HepG2 (cell line): Measurements from ENCODE around the gene PUM1. TPM values are rescaled to one million over a fixed set of nuclear protein-coding genes. Genes with fewer than 3 reads are reported as not detected.

Source experiments
- AKAP8 ChIP-seq: sonication (generic); formaldehyde crosslinking; IDR thresholded peaks from 2 replicates; pipeline ENCODE4 v1.5.1; 2020; ENCODE audit warnings: mild to moderate bottlenecking, missing genetic modification reagents
- ERF ChIP-seq: IDR thresholded peaks from 2 replicates; pipeline ENCODE4 v1.6.1; 2018; ENCODE audit warnings: missing biosample characterization, missing genetic modification reagents
- MXD4 ChIP-seq: IDR thresholded peaks from 2 replicates; pipeline ENCODE4 v1.6.1; 2016; ENCODE audit warnings: mild to moderate bottlenecking, missing biosample characterization, missing genetic modification reagents
- MYC ChIP-seq: sonication (generic); formaldehyde crosslinking; IDR thresholded peaks from 2 replicates; pipeline ENCODE4 v1.9.0; 2021; ENCODE audit warnings: missing genetic modification reagents, borderline replicate concordance
- NR2F1 ChIP-seq, 2 experiments: fragments of 450-650 bp in 1 of 2; formaldehyde crosslinking in 1 of 2; IDR thresholded peaks; 2 replicates each; pipeline versions ENCODE4 v1.5.0 to v1.6.1; 2016 to 2020; ENCODE audit warnings: mild to moderate bottlenecking in 1 of 2, missing compliant biosample characterization in 1 of 2, missing genetic modification reagents in 1 of 2, moderate library complexity in 1 of 2
- RXRA ChIP-seq: sonication (generic); formaldehyde crosslinking; IDR thresholded peaks from 2 replicates; pipeline ENCODE4 v1.5.1; 2020; ENCODE audit warnings: missing genetic modification reagents
- SMC3 ChIP-seq: IDR thresholded peaks from 2 replicates; pipeline ENCODE4 v1.6.1; 2011; ENCODE audit warnings: low read length, improper control_type of control experiment
- ZBTB38 ChIP-seq: sonication (generic); formaldehyde crosslinking; IDR thresholded peaks from 2 replicates; pipeline ENCODE4 v1.5.1; 2020; ENCODE audit warnings: mild to moderate bottlenecking, missing genetic modification reagents
- ZNF251 ChIP-seq: sonication (generic); formaldehyde crosslinking; IDR thresholded peaks from 2 replicates; pipeline ENCODE4 v1.9.0; 2021; ENCODE audit warnings: mild to moderate bottlenecking, missing genetic modification reagents
- ZNF496 ChIP-seq: sonication (generic); formaldehyde crosslinking; IDR thresholded peaks from 2 replicates; pipeline ENCODE4 v1.8.1; 2023; ENCODE audit warnings: mild to moderate bottlenecking, moderate library complexity, missing genetic modification reagents; ENCODE audit not compliant: insufficient replicate concordance
- ZNF564 ChIP-seq: sonication (generic); formaldehyde crosslinking; IDR thresholded peaks from 2 replicates; pipeline ENCODE4 v1.8.1; 2023; ENCODE audit warnings: mild to moderate bottlenecking, missing genetic modification reagents
- ZNF615 ChIP-seq: sonication (generic); formaldehyde crosslinking; IDR thresholded peaks from 2 replicates; pipeline ENCODE4 v1.5.0; 2020; ENCODE audit warnings: mild to moderate bottlenecking, missing genetic modification reagents, borderline replicate concordance
- polyA plus RNA-seq, 8 experiments: library from polyadenylated mRNA; depleted of rRNA in 3 of 8; stranded (reverse) in 7 of 8; unstranded in 1 of 8; fragments of >200 nt; fragmentation: Illumina TruSeq in 4 of 8; extraction: Trizol in 4 of 8; gene quantifications; 2 replicates each; pipeline versions ENCODE4 v1.2.1 to v1.2.3, GENCODE V29; 2011 to 2016; ENCODE audit warnings: low read depth in 4 of 8, missing spikeins in 1 of 8, mixed read lengths in 1 of 8; ENCODE audit not compliant: insufficient read depth in 1 of 8
- total RNA-seq, 5 experiments: library from RNA; depleted of rRNA; stranded (reverse); fragments of >200 nt; fragmentation: Illumina TruSeq; extraction: Trizol; gene quantifications; 2 replicates each; pipeline ENCODE4 v1.2.3, GENCODE V29; 2016; ENCODE audit warnings: low read depth in 1 of 5
- TF ChIP-seq, protein P1 (sequence below): sonication (generic); formaldehyde crosslinking; IDR thresholded peaks from 2 replicates; pipeline ENCODE4 v1.5.0; 2020; ENCODE audit warnings: mild to moderate bottlenecking, missing genetic modification reagents, moderate library complexity
- TF ChIP-seq, protein P2 (sequence below): sonication (generic); formaldehyde crosslinking; conservative IDR thresholded peaks from 2 replicates; pipeline ENCODE4 v1.4.0; 2020; ENCODE audit warnings: mild to moderate bottlenecking, missing genetic modification reagents, moderate library complexity
- TF ChIP-seq, protein P3 (sequence below): sonication (generic); formaldehyde crosslinking; IDR thresholded peaks from 2 replicates; pipeline ENCODE4 v1.4.0; 2020; ENCODE audit warnings: missing genetic modification reagents
- TF ChIP-seq, protein P4 (sequence below): sonication (generic); formaldehyde crosslinking; IDR thresholded peaks from 2 replicates; pipeline ENCODE4 v1.8.1; 2023; ENCODE audit warnings: mild to moderate bottlenecking, inconsistent platforms, moderate library complexity, missing genetic modification reagents, borderline replicate concordance
- TF ChIP-seq, protein P5 (sequence below): sonication (generic); formaldehyde crosslinking; IDR thresholded peaks from 2 replicates; pipeline ENCODE4 v1.5.0; 2020; ENCODE audit warnings: missing genetic modification reagents

PUM1 gene
- total and polyA plus RNA-seq, 2 of the 13 experiments (the other 11 are each of a cell fraction or from before 2014, with no cell fraction given): 64.7 to 91.0 TPM

DNA sequence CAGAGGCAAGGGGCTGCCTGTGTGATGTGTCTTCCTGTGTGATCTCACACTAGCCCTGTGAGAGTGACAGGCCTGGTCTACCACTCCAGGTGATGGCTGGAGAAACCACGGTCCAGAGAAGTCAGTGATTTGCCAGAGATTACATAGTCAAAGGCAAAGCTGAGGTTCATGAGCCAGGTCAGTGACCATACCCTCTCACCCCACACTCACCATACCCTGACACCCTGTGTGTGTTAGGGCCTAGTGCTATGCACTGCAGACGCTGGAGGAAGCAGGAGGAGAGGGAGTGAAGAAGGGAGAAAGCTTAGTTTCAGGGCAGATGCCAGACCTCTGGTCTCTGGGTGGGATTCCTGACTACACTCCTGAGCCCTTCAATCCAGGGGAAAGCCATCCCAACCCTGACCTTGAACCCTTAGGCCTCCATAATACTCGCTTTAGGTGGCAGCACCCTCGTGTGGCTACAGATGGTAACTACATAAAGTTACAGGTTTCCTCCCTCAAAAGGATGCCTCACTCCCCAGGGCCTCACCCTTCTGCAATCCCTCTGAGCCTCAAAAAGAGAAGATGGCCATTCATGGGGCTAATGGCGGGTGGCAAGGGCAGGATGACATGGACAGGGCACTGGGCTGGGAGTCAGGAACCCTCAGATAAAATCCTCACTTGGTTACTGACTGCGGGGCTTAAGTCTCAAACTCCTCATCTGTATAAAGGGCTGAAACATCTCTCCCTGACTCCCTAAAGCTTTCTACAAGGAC is 136.2 kb downstream of the PUM1 start (continued):
- TF ChIP-seq ZNF615 (CRISPR knock-in tag) (0 out of 2 replicates have a peak, but pooled peaks have one; percentile 22), MYC (no peak), NR2F1 (CRISPR knock-in tag; IDR thresholded peaks at IDR 0.05) (peak; percentile 74 to 75; a peak in 3 of 4 replicates), ERF (CRISPR knock-in tag) (no peak), ZNF251 (CRISPR knock-in tag) (no peak), AKAP8 (CRISPR knock-in tag) (peak; percentile 34; the same call in 1 of the 2 replicates), ZNF496 (CRISPR knock-in tag) (no peak), ZNF564 (CRISPR knock-in tag) (no peak), SMC3 (peak; percentile 72; the same call in 1 of the 2 replicates), RXRA (CRISPR knock-in tag) (peak; percentile 81; the same call in 1 of the 2 replicates), ZBTB38 (no peak), MXD4 (0 out of 2 replicates have a peak, but pooled peaks have one; percentile 24)
- TF ChIP-seq, protein P1, sequence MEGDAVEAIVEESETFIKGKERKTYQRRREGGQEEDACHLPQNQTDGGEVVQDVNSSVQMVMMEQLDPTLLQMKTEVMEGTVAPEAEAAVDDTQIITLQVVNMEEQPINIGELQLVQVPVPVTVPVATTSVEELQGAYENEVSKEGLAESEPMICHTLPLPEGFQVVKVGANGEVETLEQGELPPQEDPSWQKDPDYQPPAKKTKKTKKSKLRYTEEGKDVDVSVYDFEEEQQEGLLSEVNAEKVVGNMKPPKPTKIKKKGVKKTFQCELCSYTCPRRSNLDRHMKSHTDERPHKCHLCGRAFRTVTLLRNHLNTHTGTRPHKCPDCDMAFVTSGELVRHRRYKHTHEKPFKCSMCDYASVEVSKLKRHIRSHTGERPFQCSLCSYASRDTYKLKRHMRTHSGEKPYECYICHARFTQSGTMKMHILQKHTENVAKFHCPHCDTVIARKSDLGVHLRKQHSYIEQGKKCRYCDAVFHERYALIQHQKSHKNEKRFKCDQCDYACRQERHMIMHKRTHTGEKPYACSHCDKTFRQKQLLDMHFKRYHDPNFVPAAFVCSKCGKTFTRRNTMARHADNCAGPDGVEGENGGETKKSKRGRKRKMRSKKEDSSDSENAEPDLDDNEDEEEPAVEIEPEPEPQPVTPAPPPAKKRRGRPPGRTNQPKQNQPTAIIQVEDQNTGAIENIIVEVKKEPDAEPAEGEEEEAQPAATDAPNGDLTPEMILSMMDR (CRISPR knock-in tag): peak; percentile 86
- TF ChIP-seq, protein P2, sequence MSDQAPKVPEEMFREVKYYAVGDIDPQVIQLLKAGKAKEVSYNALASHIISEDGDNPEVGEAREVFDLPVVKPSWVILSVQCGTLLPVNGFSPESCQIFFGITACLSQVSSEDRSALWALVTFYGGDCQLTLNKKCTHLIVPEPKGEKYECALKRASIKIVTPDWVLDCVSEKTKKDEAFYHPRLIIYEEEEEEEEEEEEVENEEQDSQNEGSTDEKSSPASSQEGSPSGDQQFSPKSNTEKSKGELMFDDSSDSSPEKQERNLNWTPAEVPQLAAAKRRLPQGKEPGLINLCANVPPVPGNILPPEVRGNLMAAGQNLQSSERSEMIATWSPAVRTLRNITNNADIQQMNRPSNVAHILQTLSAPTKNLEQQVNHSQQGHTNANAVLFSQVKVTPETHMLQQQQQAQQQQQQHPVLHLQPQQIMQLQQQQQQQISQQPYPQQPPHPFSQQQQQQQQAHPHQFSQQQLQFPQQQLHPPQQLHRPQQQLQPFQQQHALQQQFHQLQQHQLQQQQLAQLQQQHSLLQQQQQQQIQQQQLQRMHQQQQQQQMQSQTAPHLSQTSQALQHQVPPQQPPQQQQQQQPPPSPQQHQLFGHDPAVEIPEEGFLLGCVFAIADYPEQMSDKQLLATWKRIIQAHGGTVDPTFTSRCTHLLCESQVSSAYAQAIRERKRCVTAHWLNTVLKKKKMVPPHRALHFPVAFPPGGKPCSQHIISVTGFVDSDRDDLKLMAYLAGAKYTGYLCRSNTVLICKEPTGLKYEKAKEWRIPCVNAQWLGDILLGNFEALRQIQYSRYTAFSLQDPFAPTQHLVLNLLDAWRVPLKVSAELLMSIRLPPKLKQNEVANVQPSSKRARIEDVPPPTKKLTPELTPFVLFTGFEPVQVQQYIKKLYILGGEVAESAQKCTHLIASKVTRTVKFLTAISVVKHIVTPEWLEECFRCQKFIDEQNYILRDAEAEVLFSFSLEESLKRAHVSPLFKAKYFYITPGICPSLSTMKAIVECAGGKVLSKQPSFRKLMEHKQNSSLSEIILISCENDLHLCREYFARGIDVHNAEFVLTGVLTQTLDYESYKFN: no peak
- TF ChIP-seq, protein P3, sequence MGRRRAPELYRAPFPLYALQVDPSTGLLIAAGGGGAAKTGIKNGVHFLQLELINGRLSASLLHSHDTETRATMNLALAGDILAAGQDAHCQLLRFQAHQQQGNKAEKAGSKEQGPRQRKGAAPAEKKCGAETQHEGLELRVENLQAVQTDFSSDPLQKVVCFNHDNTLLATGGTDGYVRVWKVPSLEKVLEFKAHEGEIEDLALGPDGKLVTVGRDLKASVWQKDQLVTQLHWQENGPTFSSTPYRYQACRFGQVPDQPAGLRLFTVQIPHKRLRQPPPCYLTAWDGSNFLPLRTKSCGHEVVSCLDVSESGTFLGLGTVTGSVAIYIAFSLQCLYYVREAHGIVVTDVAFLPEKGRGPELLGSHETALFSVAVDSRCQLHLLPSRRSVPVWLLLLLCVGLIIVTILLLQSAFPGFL (CRISPR knock-in tag): no peak
- TF ChIP-seq, protein P4, sequence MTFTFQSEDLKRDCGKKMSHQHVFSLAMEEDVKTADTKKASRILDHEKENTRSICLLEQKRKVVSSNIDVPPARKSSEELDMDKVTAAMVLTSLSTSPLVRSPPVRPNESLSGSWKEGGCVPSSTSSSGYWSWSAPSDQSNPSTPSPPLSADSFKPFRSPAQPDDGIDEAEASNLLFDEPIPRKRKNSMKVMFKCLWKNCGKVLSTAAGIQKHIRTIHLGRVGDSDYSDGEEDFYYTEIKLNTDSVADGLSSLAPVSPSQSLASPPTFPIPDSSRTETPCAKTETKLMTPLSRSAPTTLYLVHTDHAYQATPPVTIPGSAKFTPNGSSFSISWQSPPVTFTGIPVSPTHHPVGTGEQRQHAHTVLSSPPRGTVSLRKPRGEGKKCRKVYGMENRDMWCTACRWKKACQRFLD (CRISPR knock-in tag): no peak
- TF ChIP-seq, protein P5, sequence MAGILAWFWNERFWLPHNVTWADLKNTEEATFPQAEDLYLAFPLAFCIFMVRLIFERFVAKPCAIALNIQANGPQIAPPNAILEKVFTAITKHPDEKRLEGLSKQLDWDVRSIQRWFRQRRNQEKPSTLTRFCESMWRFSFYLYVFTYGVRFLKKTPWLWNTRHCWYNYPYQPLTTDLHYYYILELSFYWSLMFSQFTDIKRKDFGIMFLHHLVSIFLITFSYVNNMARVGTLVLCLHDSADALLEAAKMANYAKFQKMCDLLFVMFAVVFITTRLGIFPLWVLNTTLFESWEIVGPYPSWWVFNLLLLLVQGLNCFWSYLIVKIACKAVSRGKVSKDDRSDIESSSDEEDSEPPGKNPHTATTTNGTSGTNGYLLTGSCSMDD (CRISPR knock-in tag): no peak
